AG04449 (cell line): Measurements from ENCODE around the gene KRTDAP.
"Not testable (repeated sequence)": the region's sequence is repeated elsewhere in the genome, so short reads cannot be mapped to it uniquely, and the experiment has no call there.

Experiments used
- CTCF ChIA-PET: fragments of 350-600 bp; formaldehyde crosslinking; extraction: SDS; loops from one replicate; lab custom pipeline; 2021; ENCODE audit warnings: antibody characterized with exemption; lab: Yijun Ruan, JAX
- POLR2A ChIA-PET: fragments of 400-600, 350-600 bp; formaldehyde crosslinking; extraction: SDS; loops from one replicate; lab custom pipeline; 2020; ENCODE audit warnings: antibody characterized with exemption, inconsistent platforms; lab: Yijun Ruan, JAX
- DNase-seq: peaks from one replicate; pipeline ENCODE4 v3.0.0-alpha.2; 2010; ENCODE audit warnings: low read depth, low spot score
- H3K4me3 ChIP-seq: 2 replicates; pipeline ENCODE4 v1.5.1; 2011; ENCODE audit warnings: low read depth, mild to moderate bottlenecking, control low read depth, low read length
- TF ChIP-seq, protein P1 (sequence below): IDR thresholded peaks from one replicate; pipeline ENCODE4 v1.5.1; 2011; ENCODE audit warnings: mild to moderate bottlenecking, moderate library complexity, low read length, control low read depth, inconsistent platforms; ENCODE audit not compliant: insufficient read depth; ENCODE audit errors: missing control alignments

Gene KRTDAP

DNA sequence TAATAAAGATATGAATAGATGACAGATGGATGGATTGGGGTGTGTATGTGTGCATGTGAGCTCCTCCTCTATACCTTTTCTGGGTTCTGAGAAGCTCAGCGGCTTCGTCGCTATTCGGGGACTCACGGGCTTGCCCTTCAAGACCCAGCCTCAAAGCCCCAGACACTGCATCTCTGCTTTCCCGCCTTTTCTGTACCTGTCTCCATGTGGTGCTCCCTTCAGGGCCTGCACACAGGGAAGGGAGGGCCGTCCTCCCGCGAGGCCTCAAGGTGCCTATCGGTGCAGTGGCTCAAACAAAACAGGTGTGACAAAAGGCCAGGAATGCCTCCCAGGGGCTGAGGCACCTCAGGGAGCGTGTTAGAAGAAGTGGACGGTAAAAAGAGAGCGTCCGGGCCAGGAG lies 16.2 kb downstream of the KRTDAP start:
- POLR2A ChIA-PET, result no interaction called here
- no peak for DNase-seq
- CTCF ChIA-PET, result interaction anchor here (1.1 to 2.2 kb wide), 2 partner anchors 11 to 121 kb away, joined by 3 to 8 read pairs; no protein-coding TSS in a partner anchor
- no peak overlapping the region for H3K4me3 ChIP-seq
- TF ChIP-seq, protein P1, sequence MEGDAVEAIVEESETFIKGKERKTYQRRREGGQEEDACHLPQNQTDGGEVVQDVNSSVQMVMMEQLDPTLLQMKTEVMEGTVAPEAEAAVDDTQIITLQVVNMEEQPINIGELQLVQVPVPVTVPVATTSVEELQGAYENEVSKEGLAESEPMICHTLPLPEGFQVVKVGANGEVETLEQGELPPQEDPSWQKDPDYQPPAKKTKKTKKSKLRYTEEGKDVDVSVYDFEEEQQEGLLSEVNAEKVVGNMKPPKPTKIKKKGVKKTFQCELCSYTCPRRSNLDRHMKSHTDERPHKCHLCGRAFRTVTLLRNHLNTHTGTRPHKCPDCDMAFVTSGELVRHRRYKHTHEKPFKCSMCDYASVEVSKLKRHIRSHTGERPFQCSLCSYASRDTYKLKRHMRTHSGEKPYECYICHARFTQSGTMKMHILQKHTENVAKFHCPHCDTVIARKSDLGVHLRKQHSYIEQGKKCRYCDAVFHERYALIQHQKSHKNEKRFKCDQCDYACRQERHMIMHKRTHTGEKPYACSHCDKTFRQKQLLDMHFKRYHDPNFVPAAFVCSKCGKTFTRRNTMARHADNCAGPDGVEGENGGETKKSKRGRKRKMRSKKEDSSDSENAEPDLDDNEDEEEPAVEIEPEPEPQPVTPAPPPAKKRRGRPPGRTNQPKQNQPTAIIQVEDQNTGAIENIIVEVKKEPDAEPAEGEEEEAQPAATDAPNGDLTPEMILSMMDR, result no peak

DNA sequence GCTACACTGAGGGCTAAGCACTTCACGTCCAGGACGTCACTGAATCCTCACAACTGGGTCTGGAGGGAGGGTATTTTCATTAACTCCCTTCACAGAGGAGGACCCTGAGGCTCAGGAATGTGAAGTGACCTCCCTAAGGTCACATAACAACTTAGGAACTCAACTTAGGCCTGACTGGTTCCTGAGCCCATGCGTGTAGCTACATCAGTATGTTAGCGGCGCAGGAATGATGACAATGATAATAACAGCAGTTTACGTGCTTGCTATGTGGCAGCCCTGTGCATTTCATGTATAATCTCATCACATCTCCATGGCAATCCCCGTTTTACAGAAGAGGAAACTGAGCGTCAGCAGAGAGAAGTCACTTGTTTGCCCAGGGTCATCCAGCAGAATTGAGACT lies 18.3 kb downstream of the KRTDAP start:
- ChIA-PET POLR2A (no interaction called here), CTCF (interaction anchor here (2.2 kb wide), 1 partner anchor 118 kb away, joined by 8 read pairs; no protein-coding TSS in a partner anchor)

DNA sequence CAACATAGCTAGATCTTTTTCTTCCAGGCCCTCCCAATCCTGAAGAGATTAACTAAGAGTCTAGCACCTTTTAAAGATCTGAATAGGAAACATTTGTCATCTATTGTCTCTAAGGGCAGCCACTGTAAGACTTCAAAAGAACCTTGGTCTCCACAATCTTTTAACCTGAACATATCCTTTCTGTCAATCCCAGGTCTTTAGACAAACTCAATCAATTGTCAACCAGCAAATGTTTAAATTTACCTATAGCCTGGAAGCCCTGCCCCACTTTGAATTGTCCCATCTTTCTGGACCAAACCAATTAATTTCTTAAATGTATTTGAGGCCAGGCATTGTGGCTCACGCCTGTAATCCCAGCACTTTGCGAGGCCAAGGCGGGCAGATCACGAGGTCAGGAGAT lies 19.2 kb downstream of the KRTDAP start:
- DNase-seq, CTCF ChIA-PET, POLR2A ChIA-PET, H3K4me3 ChIP-seq: not testable (repeated sequence)

More for the DNA sequence above, 18.3 kb downstream of the KRTDAP start:
- no peak overlapping the region for H3K4me3 ChIP-seq
- DNase-seq, result no peak
- TF ChIP-seq, protein P1, result no peak

DNA sequence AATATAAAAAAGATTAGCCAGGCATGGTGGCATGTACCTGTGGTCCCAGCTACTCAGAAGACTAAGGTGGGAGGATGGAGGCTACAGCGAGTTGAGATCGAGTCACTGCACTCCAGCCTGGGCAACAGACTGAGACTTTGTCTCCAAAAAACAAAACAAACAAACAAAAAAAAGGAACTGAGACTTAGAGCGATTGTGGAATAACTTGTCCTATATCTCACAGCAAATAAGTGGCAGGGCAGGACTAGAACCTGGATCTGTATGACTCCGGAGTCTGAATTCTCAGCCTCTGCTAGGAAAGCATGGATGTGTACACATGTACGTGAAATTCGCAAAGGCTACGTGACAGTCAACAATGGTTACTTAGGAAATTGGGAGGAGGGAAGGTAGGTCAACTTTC lies 20.1 kb downstream of the KRTDAP start:
- TF ChIP-seq, protein P1, result no peak
- POLR2A ChIA-PET, result no interaction called here
- H3K4me3 ChIP-seq, result no peak overlapping the region
- CTCF ChIA-PET, result interaction anchor here (1.0 to 2.4 kb wide), 2 partner anchors 8 to 118 kb away, joined by 3 to 20 read pairs; no protein-coding TSS in a partner anchor
- no peak for DNase-seq

DNA sequence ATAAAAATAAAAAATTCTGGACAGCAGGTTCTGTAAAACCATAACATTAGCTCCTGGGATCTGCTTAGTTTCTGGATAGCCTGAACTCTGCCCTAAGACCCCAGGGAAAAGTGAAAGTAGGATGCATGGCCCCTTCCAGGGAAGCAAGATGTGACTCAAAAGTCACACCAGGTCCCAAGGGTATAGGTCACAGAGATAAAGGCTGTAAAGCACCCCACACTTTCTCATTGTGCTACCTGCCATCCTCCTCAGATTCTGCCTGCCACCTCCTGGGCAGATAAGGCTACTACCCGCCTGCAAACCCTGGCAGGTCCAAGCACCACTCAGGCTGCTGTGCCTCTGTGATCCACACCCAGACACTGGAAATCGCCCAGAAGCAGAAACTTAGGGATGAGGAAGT lies 21.6 kb downstream of the KRTDAP start:
- ChIA-PET POLR2A (no interaction called here), CTCF (interaction anchor here (1.5 to 2.4 kb wide), 2 partner anchors 9 to 116 kb away, joined by 4 to 20 read pairs; no protein-coding TSS in a partner anchor)
- H3K4me3 ChIP-seq, result no peak overlapping the region
- peak; percentile 2 for DNase-seq
- TF ChIP-seq, protein P1, result peak; percentile 21

DNA sequence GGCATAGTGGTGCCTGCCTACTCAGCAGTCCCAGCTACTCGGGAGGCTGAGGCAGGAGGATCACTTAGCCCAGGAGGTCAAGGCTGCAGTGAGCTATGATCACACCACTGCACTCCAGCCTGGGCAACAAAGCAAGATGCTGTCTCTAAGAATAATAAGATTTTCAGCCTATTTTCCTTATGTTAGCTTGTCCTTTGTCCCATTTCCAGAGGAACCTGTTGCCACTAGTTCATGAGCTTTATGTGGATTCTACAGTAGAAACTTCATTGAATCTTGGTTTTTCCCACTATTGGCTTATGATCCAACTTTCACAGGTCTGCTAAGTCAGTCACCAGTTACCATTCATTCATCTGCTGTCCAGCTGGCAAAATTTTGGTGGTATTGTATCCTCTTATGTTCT lies 24.0 kb downstream of the KRTDAP start:
- CTCF ChIA-PET, result interaction anchor here (1.1 to 1.4 kb wide), 3 partner anchors 22 to 109 kb away, joined by 3 read pairs; partner anchors contain the start of gene FFAR3
- TF ChIP-seq, protein P1, result no peak
- H3K4me3 ChIP-seq, result no peak overlapping the region
- POLR2A ChIA-PET, result no interaction called here
- DNase-seq, result no peak

DNA sequence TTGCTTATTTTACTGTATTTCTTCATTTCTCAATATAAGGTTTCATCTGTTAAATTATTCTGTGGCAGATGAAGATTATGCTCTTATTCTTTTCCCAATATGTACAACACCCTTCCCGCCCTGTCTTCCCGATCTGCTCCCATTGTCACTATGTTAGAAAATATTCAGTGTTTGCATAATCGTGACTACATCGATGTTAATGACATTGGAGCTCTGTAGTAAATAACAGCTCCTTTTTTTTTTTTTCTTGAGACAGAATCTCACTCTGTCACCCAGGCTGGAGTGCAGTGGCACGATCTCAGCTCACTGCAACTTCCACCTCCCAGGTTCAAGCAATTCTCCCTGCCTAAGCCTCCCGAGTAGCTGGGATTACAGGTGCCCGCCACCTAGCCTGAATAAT lies 27.3 kb downstream of the KRTDAP start:
- H3K4me3 ChIP-seq, DNase-seq, POLR2A ChIA-PET: not testable (repeated sequence)
- CTCF ChIA-PET, result interaction anchor here (1.2 kb wide), 1 partner anchor 15 kb away, joined by 4 read pairs; no protein-coding TSS in a partner anchor
